ENCODE results near the gene POC1B. TPM values are rescaled to one million over a fixed set of nuclear protein-coding genes. Genes with fewer than 3 reads are reported as not detected.

The POC1B gene
- total RNA-seq, 1 donor from 2014 or later = 40.3 TPM

GRCh38 chr12:89376202-89376529 is 149.7 kb downstream of the POC1B start:
- no peaks in the 10 kb centered on the region for H3K4me1 ChIP-seq
- Mint-ChIP-seq H3K9me3 (peaks cover 9% of the 10 kb centered on the region), H3K36me3 (peaks cover 6% of the 10 kb centered on the region), H3K27ac (no peak overlapping the region), H3K4me3 (no peak overlapping the region), H3K27me3 (ENCODE audit: insufficient read depth, low read depth) (peaks cover 5% of the 10 kb centered on the region), H3K4me1 (peaks cover 10% of the 10 kb centered on the region)
- H3K27ac ChIP-seq = no peak overlapping the region
- H3F3A ChIP-seq (ENCODE audit: low read depth) = no peaks in the 10 kb centered on the region
- H3K9me3 ChIP-seq (ENCODE audit: low read depth) = no peaks in the 10 kb centered on the region
- no peaks in the 10 kb centered on the region for H4K20me1 ChIP-seq (ENCODE audit: low read depth)
- no peaks in the 10 kb centered on the region for H3K36me3 ChIP-seq
- H3K4me2 ChIP-seq = no peak overlapping the region
- TF ChIP-seq, protein P1, sequence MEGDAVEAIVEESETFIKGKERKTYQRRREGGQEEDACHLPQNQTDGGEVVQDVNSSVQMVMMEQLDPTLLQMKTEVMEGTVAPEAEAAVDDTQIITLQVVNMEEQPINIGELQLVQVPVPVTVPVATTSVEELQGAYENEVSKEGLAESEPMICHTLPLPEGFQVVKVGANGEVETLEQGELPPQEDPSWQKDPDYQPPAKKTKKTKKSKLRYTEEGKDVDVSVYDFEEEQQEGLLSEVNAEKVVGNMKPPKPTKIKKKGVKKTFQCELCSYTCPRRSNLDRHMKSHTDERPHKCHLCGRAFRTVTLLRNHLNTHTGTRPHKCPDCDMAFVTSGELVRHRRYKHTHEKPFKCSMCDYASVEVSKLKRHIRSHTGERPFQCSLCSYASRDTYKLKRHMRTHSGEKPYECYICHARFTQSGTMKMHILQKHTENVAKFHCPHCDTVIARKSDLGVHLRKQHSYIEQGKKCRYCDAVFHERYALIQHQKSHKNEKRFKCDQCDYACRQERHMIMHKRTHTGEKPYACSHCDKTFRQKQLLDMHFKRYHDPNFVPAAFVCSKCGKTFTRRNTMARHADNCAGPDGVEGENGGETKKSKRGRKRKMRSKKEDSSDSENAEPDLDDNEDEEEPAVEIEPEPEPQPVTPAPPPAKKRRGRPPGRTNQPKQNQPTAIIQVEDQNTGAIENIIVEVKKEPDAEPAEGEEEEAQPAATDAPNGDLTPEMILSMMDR (IDR thresholded peaks at IDR 0.05) = no peak
- no peak for TF ChIP-seq EZH2phosphoT487 (IDR thresholded peaks at IDR 0.05)
- no peak for TF ChIP-seq EZH2 (IDR thresholded peaks at IDR 0.05)
- no peak overlapping the region for H2AFZ ChIP-seq (replicated peaks)
- H3K9ac ChIP-seq = no peak overlapping the region
- H3K27me3 ChIP-seq = no peaks in the 10 kb centered on the region
- H3K4me3 ChIP-seq = no peak overlapping the region
- no peak for DNase-seq (ENCODE audit: low spot score)
- H3K79me2 ChIP-seq (ENCODE audit: low read depth) = no peaks in the 10 kb centered on the region

DNA sequence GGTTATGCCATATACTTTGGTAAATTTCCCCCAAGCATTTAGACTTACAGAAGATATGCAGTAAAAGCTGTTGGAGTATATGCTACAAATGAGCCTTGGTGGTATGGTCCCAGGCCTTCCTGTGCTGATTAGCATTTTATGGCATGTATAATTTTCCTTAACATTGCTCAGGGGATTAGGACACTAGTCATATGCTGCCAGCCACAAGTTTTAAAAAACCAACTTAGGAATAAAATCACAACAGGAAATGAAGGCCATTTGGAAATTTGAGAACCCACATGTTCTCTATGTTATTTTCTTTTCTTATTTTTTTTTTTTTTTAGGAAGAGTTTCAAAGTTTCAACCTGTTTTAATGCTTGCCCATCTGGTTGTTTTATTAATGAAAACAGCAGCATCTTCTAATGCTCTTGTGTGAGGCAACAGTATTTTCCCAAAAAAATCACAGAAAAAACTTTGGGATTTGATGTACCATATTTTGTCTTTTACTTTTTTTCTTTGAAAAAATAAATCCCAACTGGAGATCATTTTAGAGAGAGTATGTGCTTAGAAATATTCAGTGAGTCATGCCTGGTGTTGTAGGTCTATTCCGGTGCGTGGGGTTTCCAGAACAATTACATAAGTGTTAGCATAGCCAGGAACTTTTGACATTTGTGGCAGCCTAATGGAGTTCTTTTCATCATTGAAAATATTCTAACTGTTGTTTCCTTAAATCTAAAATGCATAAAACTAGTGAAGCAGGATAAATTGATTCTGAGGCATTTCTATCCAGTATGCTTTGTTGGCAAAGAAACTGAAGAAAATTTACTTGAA is 151.9 kb downstream of the POC1B start:
- Histone ChIP-seq H3K9me3 (ENCODE audit: low read depth) (no peaks in the 10 kb centered on the region), H3K4me1 (no peaks in the 10 kb centered on the region), H3K4me2 (no peak overlapping the region), H3K4me3 (no peak overlapping the region), H3K27me3 (no peaks in the 10 kb centered on the region), H3K9ac (no peak overlapping the region), H3K36me3 (no peaks in the 10 kb centered on the region), H3K27ac (no peak overlapping the region), H3K79me2 (ENCODE audit: low read depth) (no peaks in the 10 kb centered on the region), H4K20me1 (ENCODE audit: low read depth) (no peaks in the 10 kb centered on the region), H3F3A (ENCODE audit: low read depth) (no peaks in the 10 kb centered on the region), H2AFZ (replicated peaks) (no peak overlapping the region)
- Mint-ChIP-seq H3K27me3 (ENCODE audit: insufficient read depth, low read depth) (peaks cover 10% of the 10 kb centered on the region), H3K27ac (no peak overlapping the region), H3K4me3 (no peak overlapping the region), H3K36me3 (peaks cover 6% of the 10 kb centered on the region), H3K4me1 (peaks cover 22% of the 10 kb centered on the region), H3K9me3 (peaks cover 9% of the 10 kb centered on the region)
- TF ChIP-seq EZH2phosphoT487 (IDR thresholded peaks at IDR 0.05) = no peak
- TF ChIP-seq EZH2 (IDR thresholded peaks at IDR 0.05) = no peak
- TF ChIP-seq, protein P1 (IDR thresholded peaks at IDR 0.05) = no peak
- no peak for DNase-seq (ENCODE audit: low spot score)

DNA sequence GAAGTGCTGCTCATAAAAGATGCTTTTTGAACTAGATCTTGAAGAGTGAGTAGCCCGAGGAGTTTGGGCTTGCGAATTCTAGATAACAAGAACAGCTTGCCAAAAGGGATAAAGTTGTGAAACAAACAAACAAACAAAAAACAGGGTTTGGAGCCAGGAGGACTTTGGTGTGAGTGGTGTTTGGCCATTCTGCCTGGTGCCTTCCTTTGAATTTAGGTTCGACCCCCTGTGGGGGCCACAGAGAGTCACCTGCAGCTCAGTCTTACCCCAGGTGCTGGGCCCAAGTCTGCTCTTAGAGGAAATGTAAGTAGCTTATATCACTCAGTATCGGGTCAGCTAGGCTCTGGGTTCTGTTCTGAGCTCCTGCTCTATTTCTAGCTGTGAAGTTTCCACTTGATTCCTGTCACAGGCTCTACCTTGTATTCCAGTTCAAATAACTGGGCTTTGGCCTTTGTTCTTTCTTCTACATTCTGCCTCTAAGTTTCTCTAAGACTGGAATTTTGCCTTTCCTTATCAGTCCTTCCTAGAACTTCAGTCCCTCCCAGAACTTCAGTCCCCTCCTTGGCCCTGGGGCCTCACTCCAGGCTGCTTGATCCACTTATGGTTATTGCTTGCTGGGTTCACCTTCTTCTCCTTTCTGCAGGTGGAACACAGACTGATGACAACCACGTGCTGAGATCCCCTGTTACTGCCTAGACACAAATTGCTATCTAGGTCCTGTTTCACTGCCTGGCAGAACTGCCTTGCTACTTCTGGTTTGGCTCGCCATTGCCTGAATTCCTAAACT is 153.1 kb downstream of the POC1B start:
- H2AFZ ChIP-seq (replicated peaks) = no peak overlapping the region
- H3K27me3 ChIP-seq = no peaks in the 10 kb centered on the region
- peaks cover 9% of the 10 kb centered on the region for H3K9me3 Mint-ChIP-seq
- no peak overlapping the region for H3K4me2 ChIP-seq
- no peak overlapping the region for H3K9ac ChIP-seq
- H3K27me3 Mint-ChIP-seq (ENCODE audit: insufficient read depth, low read depth) = peaks cover 8% of the 10 kb centered on the region
- TF ChIP-seq EZH2 (IDR thresholded peaks at IDR 0.05) (no peak), EZH2phosphoT487 (IDR thresholded peaks at IDR 0.05) (no peak)
- TF ChIP-seq, protein P1 (IDR thresholded peaks at IDR 0.05) = no peak
- H3K79me2 ChIP-seq (ENCODE audit: low read depth) = no peaks in the 10 kb centered on the region
- DNase-seq (ENCODE audit: low spot score) = no peak
- H3K9me3 ChIP-seq (ENCODE audit: low read depth) = no peaks in the 10 kb centered on the region
- peak overlapping the region; percentile 55 for H3K4me3 Mint-ChIP-seq
- H4K20me1 ChIP-seq (ENCODE audit: low read depth) = no peaks in the 10 kb centered on the region
- H3F3A ChIP-seq (ENCODE audit: low read depth) = no peaks in the 10 kb centered on the region
- no peaks in the 10 kb centered on the region for H3K36me3 ChIP-seq
- no peak overlapping the region for H3K27ac ChIP-seq
- no peak overlapping the region for H3K27ac Mint-ChIP-seq
- no peaks in the 10 kb centered on the region for H3K4me1 ChIP-seq
- H3K36me3 Mint-ChIP-seq = peaks cover 6% of the 10 kb centered on the region
- H3K4me3 ChIP-seq = no peak overlapping the region
- H3K4me1 Mint-ChIP-seq = peaks cover 22% of the 10 kb centered on the region
